ENCODE results near the gene PSMG2.

Gene PSMG2

DNA sequence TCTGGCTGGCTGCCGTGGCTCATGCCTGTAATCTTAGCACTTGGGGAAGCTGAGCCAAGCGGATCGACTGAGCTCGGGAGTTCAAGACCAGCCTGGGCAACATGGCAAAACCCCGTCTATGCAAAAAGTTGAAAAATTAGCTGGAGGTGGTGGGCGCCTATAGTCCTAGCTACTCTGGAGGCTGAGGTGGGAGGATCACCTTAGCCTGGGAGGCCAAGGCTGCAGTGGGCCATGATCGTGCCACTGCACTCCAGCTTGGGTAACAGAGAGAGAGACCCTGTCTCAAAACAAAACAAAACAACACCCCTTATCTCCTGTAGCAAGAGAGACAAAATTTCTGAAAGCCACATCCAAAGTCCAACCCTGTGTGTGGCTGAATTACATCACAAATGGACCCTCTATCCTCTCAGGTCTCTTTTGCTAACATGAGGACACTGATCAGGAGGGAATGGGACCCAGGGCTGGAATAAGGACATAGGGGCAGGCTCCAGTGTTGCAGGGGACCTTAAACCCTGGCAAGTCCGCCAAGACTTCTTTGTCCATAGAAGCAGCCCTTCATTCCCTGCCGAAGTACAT is 64.8 kb downstream of the PSMG2 start:
- Histone ChIP-seq H3K9me3 (ENCODE audit: control insufficient read depth, insufficient read depth, low read length) (no peaks in the 10 kb centered on the region), H3F3A (ENCODE audit: control insufficient read depth, insufficient read depth) (no peaks in the 10 kb centered on the region), H3K4me1 (ENCODE audit: control insufficient read depth, low read length) (no peaks in the 10 kb centered on the region), H3K4me3 (ENCODE audit: low read length) (no peak overlapping the region), H3K27me3 (ENCODE audit: control insufficient read depth, low read length) (peaks cover 9% of the 10 kb centered on the region; the same call in 1 of the 2 replicates), H3K79me2 (ENCODE audit: control insufficient read depth, low read length) (no peaks in the 10 kb centered on the region), H3K9me2 (replicated peaks; ENCODE audit: control insufficient read depth, low read length) (no peaks in the 10 kb centered on the region), H4K20me1 (ENCODE audit: control insufficient read depth, insufficient read depth, low read depth, low read length) (no peaks in the 10 kb centered on the region), H3K27ac (ENCODE audit: low read depth, low read length) (no peak overlapping the region), H3K4me2 (ENCODE audit: low read length) (no peak overlapping the region), H3K36me3 (ENCODE audit: control insufficient read depth, low read length) (no peaks in the 10 kb centered on the region)
- no peak for TF ChIP-seq EZH2phosphoT487 (IDR thresholded peaks at IDR 0.05; ENCODE audit: borderline replicate concordance, low read length)
- TF ChIP-seq, protein P1, sequence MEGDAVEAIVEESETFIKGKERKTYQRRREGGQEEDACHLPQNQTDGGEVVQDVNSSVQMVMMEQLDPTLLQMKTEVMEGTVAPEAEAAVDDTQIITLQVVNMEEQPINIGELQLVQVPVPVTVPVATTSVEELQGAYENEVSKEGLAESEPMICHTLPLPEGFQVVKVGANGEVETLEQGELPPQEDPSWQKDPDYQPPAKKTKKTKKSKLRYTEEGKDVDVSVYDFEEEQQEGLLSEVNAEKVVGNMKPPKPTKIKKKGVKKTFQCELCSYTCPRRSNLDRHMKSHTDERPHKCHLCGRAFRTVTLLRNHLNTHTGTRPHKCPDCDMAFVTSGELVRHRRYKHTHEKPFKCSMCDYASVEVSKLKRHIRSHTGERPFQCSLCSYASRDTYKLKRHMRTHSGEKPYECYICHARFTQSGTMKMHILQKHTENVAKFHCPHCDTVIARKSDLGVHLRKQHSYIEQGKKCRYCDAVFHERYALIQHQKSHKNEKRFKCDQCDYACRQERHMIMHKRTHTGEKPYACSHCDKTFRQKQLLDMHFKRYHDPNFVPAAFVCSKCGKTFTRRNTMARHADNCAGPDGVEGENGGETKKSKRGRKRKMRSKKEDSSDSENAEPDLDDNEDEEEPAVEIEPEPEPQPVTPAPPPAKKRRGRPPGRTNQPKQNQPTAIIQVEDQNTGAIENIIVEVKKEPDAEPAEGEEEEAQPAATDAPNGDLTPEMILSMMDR (IDR thresholded peaks at IDR 0.05; ENCODE audit: low read depth, low read length, poor library complexity, severe bottlenecking): no peak

DNA sequence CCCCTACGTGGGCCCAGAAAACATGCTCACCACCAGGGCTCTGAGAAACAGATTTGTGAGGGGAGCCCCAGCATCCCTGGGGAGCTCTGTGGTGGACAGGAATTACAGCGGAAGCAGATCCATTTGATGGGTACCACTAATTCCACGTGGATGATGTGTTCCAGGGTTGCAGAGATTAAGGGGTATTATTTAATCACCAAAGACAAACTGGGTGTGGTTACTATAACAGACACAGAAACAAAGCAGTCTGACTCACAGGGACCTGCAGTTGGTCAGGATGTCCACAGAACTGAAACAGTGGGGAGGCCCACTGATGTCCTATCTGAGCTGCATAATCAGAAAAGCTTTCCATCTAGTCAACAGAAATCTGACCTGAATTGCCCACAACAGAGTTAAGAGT is 65.8 kb downstream of the PSMG2 start:
- H3F3A ChIP-seq (ENCODE audit: control insufficient read depth, insufficient read depth): no peaks in the 10 kb centered on the region
- H3K9me2 ChIP-seq (replicated peaks; ENCODE audit: control insufficient read depth, low read length): no peaks in the 10 kb centered on the region
- no peaks in the 10 kb centered on the region for H4K20me1 ChIP-seq (ENCODE audit: control insufficient read depth, insufficient read depth, low read depth, low read length)
- H3K4me2 ChIP-seq (ENCODE audit: low read length): no peak overlapping the region
- no peaks in the 10 kb centered on the region for H3K4me1 ChIP-seq (ENCODE audit: control insufficient read depth, low read length)
- H3K27me3 ChIP-seq (ENCODE audit: control insufficient read depth, low read length): peaks cover 9% of the 10 kb centered on the region; the same call in 1 of the 2 replicates
- no peak for TF ChIP-seq EZH2phosphoT487 (IDR thresholded peaks at IDR 0.05; ENCODE audit: borderline replicate concordance, low read length)
- TF ChIP-seq, protein P1 (IDR thresholded peaks at IDR 0.05; ENCODE audit: low read depth, low read length, poor library complexity, severe bottlenecking): no peak
- H3K36me3 ChIP-seq (ENCODE audit: control insufficient read depth, low read length): no peaks in the 10 kb centered on the region
- H3K79me2 ChIP-seq (ENCODE audit: control insufficient read depth, low read length): no peaks in the 10 kb centered on the region
- no peak overlapping the region for H3K27ac ChIP-seq (ENCODE audit: low read depth, low read length)
- no peak overlapping the region for H3K4me3 ChIP-seq (ENCODE audit: low read length)
- H3K9me3 ChIP-seq (ENCODE audit: control insufficient read depth, insufficient read depth, low read length): no peaks in the 10 kb centered on the region

DNA sequence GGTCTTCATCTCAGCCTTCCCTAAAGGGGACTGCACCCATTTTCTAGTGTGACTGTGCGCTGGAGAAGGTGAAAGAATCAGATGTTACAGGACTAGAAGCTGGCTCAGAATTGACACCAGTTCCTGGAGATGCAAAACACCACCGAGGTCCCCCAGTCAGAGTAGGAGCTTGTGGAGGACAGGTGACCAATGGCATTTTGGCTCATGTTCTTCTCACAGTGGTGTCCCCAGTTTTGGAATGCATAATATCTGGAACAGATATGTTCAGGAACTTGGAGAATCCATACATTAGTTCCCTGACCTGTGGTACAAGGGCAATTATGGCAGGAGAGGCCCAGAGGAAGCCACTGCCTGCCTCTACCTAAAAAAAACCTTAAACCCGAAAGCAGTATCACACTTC is 66.3 kb downstream of the PSMG2 start:
- TF ChIP-seq EZH2phosphoT487 (IDR thresholded peaks at IDR 0.05; ENCODE audit: borderline replicate concordance, low read length): no peak
- TF ChIP-seq, protein P1 (IDR thresholded peaks at IDR 0.05; ENCODE audit: low read depth, low read length, poor library complexity, severe bottlenecking): no peak
- no peaks in the 10 kb centered on the region for H3K9me2 ChIP-seq (replicated peaks; ENCODE audit: control insufficient read depth, low read length)
- H3K4me1 ChIP-seq (ENCODE audit: control insufficient read depth, low read length): no peaks in the 10 kb centered on the region
- no peaks in the 10 kb centered on the region for H3F3A ChIP-seq (ENCODE audit: control insufficient read depth, insufficient read depth)
- H3K4me3 ChIP-seq (ENCODE audit: low read length): no peak overlapping the region
- H3K4me2 ChIP-seq (ENCODE audit: low read length): no peak overlapping the region
- H3K79me2 ChIP-seq (ENCODE audit: control insufficient read depth, low read length): no peaks in the 10 kb centered on the region
- H3K9me3 ChIP-seq (ENCODE audit: control insufficient read depth, insufficient read depth, low read length): no peaks in the 10 kb centered on the region
- H3K27ac ChIP-seq (ENCODE audit: low read depth, low read length): no peak overlapping the region
- H3K36me3 ChIP-seq (ENCODE audit: control insufficient read depth, low read length): no peaks in the 10 kb centered on the region
- no peaks in the 10 kb centered on the region for H4K20me1 ChIP-seq (ENCODE audit: control insufficient read depth, insufficient read depth, low read depth, low read length)
- peaks cover 9% of the 10 kb centered on the region; the same call in 1 of the 2 replicates for H3K27me3 ChIP-seq (ENCODE audit: control insufficient read depth, low read length)

Measured in DOHH2 (cell line).